ENCODE data around the gene RPS15. TPM values are rescaled to one million over a fixed set of nuclear protein-coding genes. Genes with fewer than 3 reads are reported as not detected.
A peak's percentile ranks its signal among the peaks of the same experiment; 100 is the strongest.

The RPS15 gene
- polyA plus RNA-seq, 10 donors: 743 to 1,364 (median 1,019) TPM

- no peak for DNase-seq
Observed at GRCh38 chr19:1399079-1399478, 39.1 kb upstream of the RPS15 start.

- DNase-seq: no peak
Observed at GRCh38 chr19:1399745-1400144, 38.5 kb upstream of the RPS15 start.

GRCh38 chr19:1400281-1401137 lies 37.7 kb upstream of the RPS15 start:
- peak; percentile 62 to 70 (median 70) for DNase-seq

GRCh38 chr19:1401138-1401888 lies 36.9 kb upstream of the RPS15 start, which contains the start of gene GAMT:
Gene GAMT, minus strand, starts transcription at chr19:1401542. Its CDS starts 66 bp downstream, at chr19:1401476.
- DNase-seq: peak; percentile 53 to 80 (median 64)

GRCh38 chr19:1401889-1402217 lies 36.3 kb upstream of the RPS15 start:
- DNase-seq: no peak

- DNase-seq: no peak
Observed at GRCh38 chr19:1402411-1403070, 35.7 kb upstream of the RPS15 start.

- peak; percentile 99 to 100 (median 100) for DNase-seq
Observed at GRCh38 chr19:1406774-1407527, 31.2 kb upstream of the RPS15 start.

GRCh38 chr19:1407528-1408299 lies 30.5 kb upstream of the RPS15 start, which contains the start of gene DAZAP1:
Gene DAZAP1, plus strand, starts transcription at chr19:1407586. Its CDS starts 188 bp downstream, at chr19:1407774.
- DNase-seq: no peak

GRCh38 chr19:1408300-1409203 lies 29.6 kb upstream of the RPS15 start:
- peak in 2 of 3 donors; percentile 63 to 79 for DNase-seq

GRCh38 chr19:1409204-1410005 lies 28.8 kb upstream of the RPS15 start:
- DNase-seq: no peak

- no peak for DNase-seq
Observed at GRCh38 chr19:1410136-1410786, 27.9 kb upstream of the RPS15 start.

GRCh38 chr19:1410789-1411188 lies 27.4 kb upstream of the RPS15 start:
- no peak for DNase-seq

GRCh38 chr19:1411255-1412191 lies 26.7 kb upstream of the RPS15 start:
- peak in 1 of 3 donors; percentile 52 for DNase-seq

GRCh38 chr19:1412323-1412923 lies 25.8 kb upstream of the RPS15 start:
- no peak for DNase-seq

GRCh38 chr19:1412995-1413800 lies 25.0 kb upstream of the RPS15 start:
- DNase-seq: no peak
